ENCODE measurements around the gene GNG5.
A peak's percentile ranks its signal among the peaks of the same experiment; 100 is the strongest.
"Not testable (repeated sequence)": the region's sequence is repeated elsewhere in the genome, so short reads cannot be mapped to it uniquely, and the experiment has no call there.

GNG5 gene

DNA sequence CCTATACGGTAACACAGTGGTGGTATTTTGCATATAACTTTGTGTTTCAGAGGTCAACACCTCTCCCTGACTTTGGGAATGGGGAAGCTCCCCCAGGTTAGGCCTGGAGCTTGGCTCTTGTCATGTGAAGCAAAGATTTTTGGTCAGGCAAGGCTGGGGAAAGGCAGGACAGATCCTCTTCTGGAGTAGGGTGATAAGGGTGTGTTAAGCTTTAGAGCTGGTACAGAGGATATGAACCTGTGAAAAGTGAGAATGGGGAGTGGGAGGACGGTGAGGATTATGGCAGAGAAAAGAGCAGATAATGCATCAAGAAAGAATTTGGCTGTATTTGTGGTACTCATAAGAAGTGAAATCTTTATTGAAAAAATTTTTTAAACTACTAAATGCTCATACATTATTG, 25.1 kb downstream of the GNG5 start:
- DNase-seq: no peak

DNA sequence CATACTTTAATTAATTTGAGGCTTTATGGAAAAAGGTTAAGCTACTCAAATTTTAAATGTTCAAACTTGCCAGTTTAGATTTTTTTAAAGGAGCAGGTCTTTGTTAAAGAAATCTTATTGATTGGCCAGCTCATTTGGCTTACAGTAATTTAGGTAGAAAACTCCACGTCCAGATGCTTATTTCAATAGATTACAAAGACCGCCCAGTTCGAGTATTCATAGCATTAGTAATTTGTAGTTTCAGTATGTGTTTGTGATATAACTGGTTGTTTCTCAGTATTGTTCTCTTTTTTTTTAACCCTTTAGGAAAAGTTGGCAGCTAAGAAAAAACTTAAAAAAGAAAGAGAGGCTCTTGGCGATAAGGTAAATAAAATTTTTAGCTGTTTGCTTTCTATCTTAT, 25.7 kb downstream of the GNG5 start:
- DNase-seq: no peak

DNA sequence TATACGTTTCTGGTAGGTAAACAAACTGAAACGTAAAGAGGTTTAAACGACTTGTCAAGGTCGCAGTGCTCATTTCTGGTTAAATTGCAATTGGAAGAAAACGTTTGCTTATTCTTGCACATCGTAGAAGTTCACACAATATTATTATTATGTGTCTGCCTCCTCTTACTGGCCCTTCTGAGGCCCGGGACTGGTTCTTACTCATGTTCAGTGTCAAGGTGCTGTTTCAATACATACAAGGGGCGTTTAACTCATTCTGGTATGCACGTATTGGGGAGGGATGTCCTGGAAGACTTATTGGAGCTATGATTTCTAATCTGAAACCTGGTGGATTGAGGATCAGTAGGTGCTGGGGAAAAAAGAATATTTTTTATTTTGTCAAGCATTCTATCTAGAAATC, 26.4 kb downstream of the GNG5 start:
- DNase-seq: no peak

DNA sequence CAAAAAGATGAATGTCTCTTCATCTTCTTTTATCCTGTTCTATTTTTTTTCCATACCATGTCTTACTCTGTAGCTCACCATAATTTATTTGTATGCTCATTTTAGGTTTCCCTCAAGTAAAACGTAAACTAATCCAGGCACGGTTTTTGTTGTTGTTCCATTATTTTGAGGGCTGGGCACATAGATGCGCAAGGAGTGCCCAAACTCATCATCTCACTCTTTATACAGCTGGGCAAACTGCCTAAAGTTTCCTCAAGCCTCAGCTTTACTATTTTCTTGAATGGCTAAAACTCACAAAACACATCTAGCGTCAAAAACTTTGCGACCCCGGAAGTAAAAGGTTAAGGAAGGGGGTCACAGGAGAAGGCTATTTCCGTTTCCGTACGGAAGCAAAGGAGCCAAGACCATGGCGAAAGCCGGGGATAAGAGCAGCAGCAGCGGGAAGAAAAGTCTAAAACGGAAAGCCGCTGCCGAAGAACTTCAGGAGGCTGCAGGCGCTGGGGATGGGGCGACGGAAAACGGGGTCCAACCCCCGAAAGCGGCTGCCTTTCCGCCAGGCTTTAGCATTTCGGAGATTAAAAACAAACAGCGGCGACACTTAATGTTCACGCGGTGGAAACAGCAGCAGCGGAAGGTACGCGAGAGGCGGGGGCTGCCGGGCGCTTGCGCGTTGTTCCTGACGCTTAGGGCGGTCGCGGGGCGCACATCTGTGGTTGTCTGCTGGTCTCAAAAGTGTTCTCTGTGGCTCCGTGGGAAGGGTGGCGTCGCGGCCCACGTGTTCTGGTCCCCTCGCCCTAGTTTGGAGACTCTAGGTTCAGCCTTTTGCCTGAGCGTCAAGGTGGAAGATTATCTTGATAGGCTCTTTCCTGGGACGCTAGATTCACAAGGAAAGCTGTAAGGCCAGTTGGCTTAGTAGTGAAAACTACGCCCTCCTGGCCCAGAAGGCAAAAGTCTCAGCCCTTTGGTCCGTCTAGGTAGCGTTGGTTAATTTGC, 27.2 kb downstream of the GNG5 start, which contains the start of gene RPF1:
TSS of gene RPF1 (plus strand) at position 391 of the 993 bp plus-strand sequence. CDS start at position 407, 16 bp downstream.
- peak; percentile 33 to 66 (median 52) for DNase-seq

DNA sequence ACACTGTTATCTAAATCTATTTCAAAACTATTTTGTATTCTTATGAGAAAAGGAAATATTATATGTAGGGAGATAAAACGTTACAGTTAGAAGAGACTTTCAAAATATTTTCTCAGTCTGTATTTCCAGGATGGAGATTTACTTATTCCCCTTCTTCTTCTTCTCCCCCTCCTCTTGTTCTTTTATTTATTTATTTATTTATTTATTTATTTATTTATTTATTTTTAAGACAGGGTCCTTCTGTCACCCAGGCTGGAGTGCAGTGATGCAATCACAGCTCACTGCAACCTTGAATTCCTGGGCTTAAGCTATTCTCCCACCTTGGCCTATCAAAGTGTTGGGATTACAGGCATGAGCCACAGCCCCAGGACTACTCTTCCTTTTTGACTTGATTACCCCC, 30.2 kb downstream of the GNG5 start:
- DNase-seq: no peak

DNA sequence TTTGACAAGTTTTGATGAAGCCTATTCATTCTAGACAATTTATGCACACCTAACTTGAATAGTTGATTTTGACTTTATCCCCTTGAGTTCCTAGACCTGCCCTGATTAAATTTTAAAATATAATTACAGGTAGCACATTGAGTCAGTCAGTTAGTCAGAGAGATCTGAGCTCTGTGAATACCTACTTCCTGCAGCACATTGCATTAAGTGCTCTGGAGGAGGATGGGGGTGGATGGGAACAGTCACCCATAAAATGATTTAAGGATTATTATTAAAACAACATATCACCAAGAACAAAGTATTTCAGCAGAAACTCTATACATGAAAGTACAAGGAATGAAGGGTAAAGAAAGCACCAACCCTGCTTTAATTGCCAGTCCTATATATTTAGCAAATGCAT, 39.1 kb downstream of the GNG5 start:
- no peak for DNase-seq

DNA sequence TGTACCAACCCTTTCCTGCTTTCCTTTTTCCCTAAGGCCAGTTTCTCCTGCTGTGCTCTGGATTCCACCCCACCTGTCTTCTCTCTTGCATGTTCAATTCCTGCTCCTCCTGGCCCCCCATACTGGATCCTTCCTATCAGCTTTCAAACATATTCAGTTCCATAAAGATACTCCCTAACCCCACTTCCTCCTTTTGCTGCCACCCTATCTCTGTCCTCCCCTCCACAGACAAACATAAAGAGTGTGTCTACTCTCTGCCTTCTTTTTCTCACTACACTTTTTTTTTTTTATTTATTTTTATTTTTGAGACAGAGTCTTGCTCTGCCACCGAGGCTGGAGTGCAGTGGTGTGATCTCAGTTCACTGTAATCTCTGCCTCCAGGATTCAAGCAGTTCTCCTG, 44.3 kb downstream of the GNG5 start:
- no peak for DNase-seq

DNA sequence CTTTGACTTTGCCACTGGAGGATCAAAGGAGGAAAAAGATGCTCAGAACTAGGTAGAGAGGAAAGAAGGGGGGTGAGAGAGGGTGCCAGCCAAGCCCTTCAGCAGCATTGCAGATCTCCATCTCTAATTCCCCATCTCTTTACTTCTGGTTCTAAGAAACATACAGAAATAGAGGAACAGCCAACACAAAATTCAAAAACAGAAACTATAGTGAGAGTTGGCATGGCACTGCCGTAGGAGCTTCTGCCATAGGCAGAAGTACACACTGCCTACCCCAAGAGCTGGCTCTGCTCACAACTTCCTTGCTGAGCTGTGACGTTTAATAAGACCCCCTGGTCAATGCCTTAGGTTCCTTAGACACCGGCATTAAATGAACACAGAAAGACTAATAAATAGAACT, 53.9 kb downstream of the GNG5 start:
- DNase-seq: no peak

DNA sequence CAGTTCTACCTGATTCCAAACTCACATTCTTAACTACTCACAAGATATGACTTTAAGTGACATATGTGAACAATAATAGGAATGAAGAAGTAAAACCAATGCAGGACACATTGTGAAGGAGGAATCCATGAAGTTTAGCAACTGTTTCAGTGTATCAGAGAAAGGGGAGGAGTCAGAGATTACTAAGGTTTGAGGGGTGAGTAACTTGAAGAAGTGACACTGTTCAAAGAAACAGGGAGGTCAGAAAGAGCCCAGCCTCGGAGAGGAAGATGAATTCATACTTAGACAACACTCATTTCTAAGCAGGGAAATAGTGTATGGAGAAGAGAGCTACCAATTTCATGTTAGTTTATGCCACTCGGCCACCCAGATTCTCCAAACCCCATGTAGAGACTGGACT, 55.5 kb downstream of the GNG5 start:
- no peak for DNase-seq

DNA sequence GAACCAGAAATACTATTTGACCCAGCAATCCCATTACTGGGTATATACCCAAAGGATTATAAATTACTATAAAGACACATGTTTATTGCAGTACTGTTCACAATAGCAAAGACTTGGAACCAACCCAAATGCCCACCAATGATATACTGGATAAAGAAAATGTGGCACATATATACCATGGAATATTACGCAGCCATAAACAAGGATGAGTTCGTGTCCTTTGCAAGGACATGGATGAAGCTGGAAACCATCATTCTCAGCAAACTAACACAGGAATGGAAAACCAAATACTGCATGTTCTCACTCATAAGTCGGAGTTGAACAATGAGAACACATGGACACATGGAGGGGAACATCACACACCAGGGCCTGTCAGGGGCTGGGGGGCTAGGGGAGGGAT, 57.7 kb downstream of the GNG5 start:
- not testable (repeated sequence) for DNase-seq
